SU-DHL-6 (cell line): Measurements from ENCODE around the gene UTP25.

ENCODE experiments used
- H2AFZ ChIP-seq: fragments of 200-600 bp; sonication (generic); 2 replicates; pipeline ENCODE4 v1.6.1; 2014; ENCODE audit warnings: low read depth, mild to moderate bottlenecking, moderate library complexity, mixed read lengths, antibody characterized with exemption, low read length; ENCODE audit not compliant: severe bottlenecking
- H3F3A ChIP-seq: fragments of 200-600 bp; shearing (Covaris generic); 2 replicates; pipeline ENCODE4 v1.6.0; 2016; ENCODE audit warnings: antibody characterized with exemption, mild to moderate bottlenecking; ENCODE audit not compliant: insufficient read depth
- H3K27ac ChIP-seq: fragments of 200-600 bp; sonication (generic); 2 replicates; pipeline ENCODE4 v1.5.1; 2016; ENCODE audit warnings: low read depth, mild to moderate bottlenecking, low read length, moderate library complexity, mixed read lengths
- H3K27me3 ChIP-seq: fragments of 200-600 bp; sonication (generic), shearing (Covaris generic); 2 replicates; pipeline ENCODE4 v1.6.0; 2014; ENCODE audit warnings: mild to moderate bottlenecking, low read length
- H3K36me3 ChIP-seq: fragments of 200-600 bp; sonication (generic); 2 replicates; pipeline ENCODE4 v1.6.1; 2014; ENCODE audit warnings: mild to moderate bottlenecking, low read length, mixed read lengths
- H3K4me2 ChIP-seq: fragments of 300-600, 200-600 bp; shearing (Covaris generic), sonication (generic); 2 replicates; pipeline ENCODE4 v1.6.0; 2014; ENCODE audit warnings: low read length, low read depth, mild to moderate bottlenecking; ENCODE audit not compliant: poor library complexity, severe bottlenecking
- H3K4me3 ChIP-seq: fragments of 200-600 bp; sonication (generic); 2 replicates; pipeline ENCODE4 v1.5.1; 2014; ENCODE audit warnings: antibody characterized with exemption, low read length, mild to moderate bottlenecking, mixed read lengths; ENCODE audit not compliant: insufficient read depth, poor library complexity, severe bottlenecking
- H3K79me2 ChIP-seq: fragments of 200-600 bp; sonication (generic); 2 replicates; pipeline ENCODE4 v1.6.1; 2014; ENCODE audit warnings: mild to moderate bottlenecking, low read length, moderate library complexity; ENCODE audit not compliant: insufficient read depth
- H3K9ac ChIP-seq: fragments of 200-600 bp; sonication (generic); 2 replicates; pipeline ENCODE4 v1.7.0; 2014; ENCODE audit warnings: mild to moderate bottlenecking, low read length
- H3K9me2 ChIP-seq: fragments of 200-600 bp; sonication (generic); replicated peaks from 2 replicates; pipeline ENCODE4 v1.6.1; 2014; ENCODE audit warnings: low read length; ENCODE audit not compliant: insufficient read depth
- H3K9me3 ChIP-seq: fragments of 200-600 bp; sonication (generic); 2 replicates; pipeline ENCODE4 v1.6.1; 2014; ENCODE audit warnings: low read length, mixed read lengths; ENCODE audit not compliant: insufficient read depth
- H4K20me1 ChIP-seq: fragments of 200-600 bp; sonication (generic); 2 replicates; pipeline ENCODE4 v1.6.1; 2014; ENCODE audit warnings: low read depth, mild to moderate bottlenecking, antibody characterized with exemption, low read length, moderate library complexity, mixed read lengths
- EZH2phosphoT487 ChIP-seq: fragments of 200-600 bp; sonication (generic), shearing (Covaris generic); conservative IDR thresholded peaks from 2 replicates; pipeline ENCODE4 v1.6.1; 2018; ENCODE audit warnings: mild to moderate bottlenecking, antibody characterized with exemption, low read length, moderate library complexity, mixed read lengths
- TF ChIP-seq, protein P1 (sequence below): fragments of 200-600 bp; sonication (generic); IDR thresholded peaks from one replicate; pipeline ENCODE4 v1.5.1; 2017; ENCODE audit warnings: antibody characterized with exemption, mild to moderate bottlenecking, low read length, moderate library complexity; ENCODE audit not compliant: insufficient read depth, poor library complexity, severe bottlenecking

The UTP25 gene

DNA sequence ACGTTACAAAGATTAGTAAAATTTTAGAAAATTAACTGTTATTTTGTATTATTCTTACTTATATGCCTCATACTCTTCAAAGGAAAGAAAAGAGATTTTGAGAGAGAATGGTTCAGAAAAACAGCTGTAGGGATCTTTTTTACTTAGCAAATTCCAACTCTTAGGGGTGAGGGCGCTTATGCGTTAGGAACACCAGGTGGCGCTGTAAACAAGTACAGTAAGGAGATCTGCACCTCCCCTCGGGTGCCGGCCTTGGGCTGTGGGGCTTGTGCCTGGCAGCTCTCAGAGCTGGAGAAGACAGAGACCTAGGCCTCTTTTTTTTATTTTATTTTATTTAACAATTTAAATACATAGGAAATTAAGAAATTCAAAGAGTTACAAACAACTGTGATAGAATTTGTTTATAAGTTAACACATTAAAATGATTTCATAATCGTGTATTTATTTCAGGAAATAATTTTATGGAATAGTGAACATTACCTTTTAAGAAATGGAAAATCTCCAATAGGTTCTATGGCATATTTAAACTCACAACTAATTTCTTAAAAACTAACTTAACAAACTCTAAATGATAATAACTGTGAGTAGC lies 32.6 kb downstream of the UTP25 start:
- H4K20me1 ChIP-seq, result no peaks in the 10 kb centered on the region
- H2AFZ ChIP-seq, result no peak overlapping the region
- no peaks in the 10 kb centered on the region for H3K9me2 ChIP-seq
- no peak overlapping the region for H3K27ac ChIP-seq
- no peak overlapping the region for H3K4me2 ChIP-seq
- H3K79me2 ChIP-seq, result no peaks in the 10 kb centered on the region
- H3K36me3 ChIP-seq, result no peaks in the 10 kb centered on the region
- no peaks in the 10 kb centered on the region for H3F3A ChIP-seq
- no peak overlapping the region for H3K4me3 ChIP-seq
- TF ChIP-seq, protein P1, sequence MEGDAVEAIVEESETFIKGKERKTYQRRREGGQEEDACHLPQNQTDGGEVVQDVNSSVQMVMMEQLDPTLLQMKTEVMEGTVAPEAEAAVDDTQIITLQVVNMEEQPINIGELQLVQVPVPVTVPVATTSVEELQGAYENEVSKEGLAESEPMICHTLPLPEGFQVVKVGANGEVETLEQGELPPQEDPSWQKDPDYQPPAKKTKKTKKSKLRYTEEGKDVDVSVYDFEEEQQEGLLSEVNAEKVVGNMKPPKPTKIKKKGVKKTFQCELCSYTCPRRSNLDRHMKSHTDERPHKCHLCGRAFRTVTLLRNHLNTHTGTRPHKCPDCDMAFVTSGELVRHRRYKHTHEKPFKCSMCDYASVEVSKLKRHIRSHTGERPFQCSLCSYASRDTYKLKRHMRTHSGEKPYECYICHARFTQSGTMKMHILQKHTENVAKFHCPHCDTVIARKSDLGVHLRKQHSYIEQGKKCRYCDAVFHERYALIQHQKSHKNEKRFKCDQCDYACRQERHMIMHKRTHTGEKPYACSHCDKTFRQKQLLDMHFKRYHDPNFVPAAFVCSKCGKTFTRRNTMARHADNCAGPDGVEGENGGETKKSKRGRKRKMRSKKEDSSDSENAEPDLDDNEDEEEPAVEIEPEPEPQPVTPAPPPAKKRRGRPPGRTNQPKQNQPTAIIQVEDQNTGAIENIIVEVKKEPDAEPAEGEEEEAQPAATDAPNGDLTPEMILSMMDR, result peak; percentile 70
- no peak for TF ChIP-seq EZH2phosphoT487
- H3K9me3 ChIP-seq, result no peaks in the 10 kb centered on the region
- H3K27me3 ChIP-seq, result no peaks in the 10 kb centered on the region
- no peak overlapping the region for H3K9ac ChIP-seq

DNA sequence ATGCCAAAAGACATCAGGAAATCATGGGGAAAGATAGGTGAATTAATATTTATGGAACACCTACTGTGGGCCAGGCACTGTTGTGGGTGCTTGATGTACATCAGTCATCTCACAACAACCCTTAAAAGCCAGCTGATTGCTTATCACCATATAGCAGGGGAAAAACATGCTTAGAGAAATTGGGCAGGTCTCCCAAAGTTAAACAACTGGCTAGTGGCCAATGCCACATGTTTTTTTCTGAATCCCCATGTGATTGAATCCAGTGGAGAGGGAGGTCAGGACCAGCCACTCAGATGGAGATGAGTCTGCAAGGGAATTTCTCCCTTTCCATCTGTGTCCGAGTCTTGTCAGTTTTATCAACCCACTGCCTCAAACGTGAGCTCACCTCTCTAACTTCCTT lies 33.5 kb downstream of the UTP25 start:
- no peak overlapping the region for H3K4me2 ChIP-seq

DNA sequence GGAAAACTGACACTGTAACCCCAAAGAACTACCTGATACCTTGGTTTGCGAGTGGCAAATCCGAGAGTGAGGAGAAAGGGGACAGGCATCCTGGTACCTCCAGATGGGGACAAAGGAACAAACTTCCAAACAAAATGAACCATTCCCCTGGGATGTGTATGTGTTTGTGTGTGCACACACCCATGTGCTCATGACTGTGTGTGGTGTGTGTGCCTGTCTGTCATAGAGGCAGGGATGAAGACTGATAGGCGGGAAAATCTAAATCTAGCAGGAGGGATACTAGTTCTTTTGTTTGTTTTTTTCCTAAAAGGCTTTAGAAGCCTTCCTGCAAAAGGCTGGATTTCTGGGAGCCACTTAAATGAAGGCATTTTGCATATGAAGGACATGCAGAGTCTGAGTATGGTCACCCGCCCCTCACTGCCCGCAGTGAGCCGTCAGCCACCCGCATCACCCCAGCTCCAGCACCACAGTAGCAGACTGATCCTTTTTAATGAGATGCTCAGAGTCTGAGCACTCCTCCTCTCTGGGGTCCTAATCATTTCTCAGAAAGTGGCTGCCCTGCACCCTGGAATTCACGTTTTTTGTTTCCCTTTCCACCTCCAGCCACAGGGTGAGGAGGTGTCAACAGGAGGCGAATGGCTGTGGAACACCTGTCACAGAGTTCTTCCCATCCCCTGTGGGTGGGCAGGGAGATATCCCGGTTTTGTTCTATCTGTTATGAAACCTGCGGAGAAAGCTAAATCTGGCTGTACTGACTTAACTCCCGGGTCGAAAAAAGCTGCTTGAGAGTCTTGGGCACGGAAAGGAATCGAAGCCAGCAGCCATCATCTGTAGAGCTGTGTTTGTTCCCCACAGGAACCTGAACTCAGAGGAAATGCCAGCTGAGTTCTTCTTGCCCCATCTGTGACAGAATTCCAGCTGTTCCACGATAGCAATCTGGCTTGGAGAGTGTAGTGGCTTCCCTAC lies 34.9 kb downstream of the UTP25 start:
- H3K79me2 ChIP-seq, result no peaks in the 10 kb centered on the region
- no peak for TF ChIP-seq EZH2phosphoT487
- TF ChIP-seq, protein P1, result no peak
- H3K9me3 ChIP-seq, result no peaks in the 10 kb centered on the region
- no peaks in the 10 kb centered on the region for H3K9me2 ChIP-seq
- H3F3A ChIP-seq, result no peaks in the 10 kb centered on the region
- H2AFZ ChIP-seq, result no peak overlapping the region
- H3K9ac ChIP-seq, result no peak overlapping the region
- no peak overlapping the region for H3K4me2 ChIP-seq
- no peak overlapping the region for H3K4me3 ChIP-seq
- no peaks in the 10 kb centered on the region for H3K27me3 ChIP-seq
- no peaks in the 10 kb centered on the region for H3K36me3 ChIP-seq
- H4K20me1 ChIP-seq, result no peaks in the 10 kb centered on the region
- H3K27ac ChIP-seq, result no peak overlapping the region

More for the DNA sequence above, 33.5 kb downstream of the UTP25 start:
- Histone ChIP-seq H3K9me2 (no peaks in the 10 kb centered on the region), H3K27me3 (no peaks in the 10 kb centered on the region), H3K79me2 (no peaks in the 10 kb centered on the region), H3K4me3 (no peak overlapping the region), H2AFZ (no peak overlapping the region), H3K9me3 (no peaks in the 10 kb centered on the region), H3K36me3 (no peaks in the 10 kb centered on the region), H4K20me1 (no peaks in the 10 kb centered on the region), H3F3A (no peaks in the 10 kb centered on the region), H3K9ac (no peak overlapping the region), H3K27ac (no peak overlapping the region)
- TF ChIP-seq, protein P1, result no peak
- no peak for TF ChIP-seq EZH2phosphoT487
